ENCODE measurements around the gene CLEC1B. TPM values are rescaled to one million over a fixed set of nuclear protein-coding genes. Genes with fewer than 3 reads are reported as not detected.
"Not testable (repeated sequence)": the region's sequence is repeated elsewhere in the genome, so short reads cannot be mapped to it uniquely, and the experiment has no call there.

The CLEC1B gene
- total and polyA plus RNA-seq, 2 of the 4 experiments (the other 2 are of a cell fraction) = not detected

GRCh38 chr12:9974731-9975130, 24.2 kb downstream of the CLEC1B start:
- in situ Hi-C loops (cut with MboI; ENCODE audit: low sequenced_read_pairs); H4K8ac ChIP-seq (ENCODE audit: low read depth in 2 of 2, low read length in 2 of 2); H3K23ac ChIP-seq (ENCODE audit: low read depth, low read length); H2BK15ac ChIP-seq (ENCODE audit: low read depth, low read length); H3K9me1 ChIP-seq (ENCODE audit: insufficient read depth, low read length); H3K36me3 ChIP-seq (ENCODE audit: control insufficient read depth, insufficient read depth, low read length); H4K5ac ChIP-seq (ENCODE audit: low read depth, low read length); DNase-seq; BruUV-seq (replicated peaks); H3K18ac ChIP-seq (ENCODE audit: low read depth, low read length); H3K14ac ChIP-seq (replicated peaks; ENCODE audit: low read depth, low read length); H3K4me1 ChIP-seq (ENCODE audit: control insufficient read depth, insufficient read depth, low read length); dilution Hi-C loops (cut with HindIII; ENCODE audit: low sequenced_read_pairs, unreplicated experiment); H3K79me1 ChIP-seq (ENCODE audit: low read depth in 1 of 2, low read length in 2 of 2); H3K4me3 ChIP-seq (ENCODE audit: insufficient read depth, low read depth, low read length); H3K56ac ChIP-seq (ENCODE audit: extremely low read depth, insufficient read depth, low read length); H3K27me3 ChIP-seq (ENCODE audit: control insufficient read depth, insufficient read depth, low read length); CTCF ChIA-PET; intact Hi-C loops (cut with micrococcal nuclease); POLR2A ChIA-PET (ENCODE audit: unreplicated experiment); H3K4me2 ChIP-seq (ENCODE audit: low read depth, low read length); ATAC-seq (ENCODE audit: low read depth); H2AK5ac ChIP-seq (ENCODE audit: low read depth, low read length); H3K27ac ChIP-seq (ENCODE audit: insufficient read depth, low read length); H3K9me3 ChIP-seq (ENCODE audit: control insufficient read depth, insufficient read depth, low read length); H2AFZ ChIP-seq (replicated peaks; ENCODE audit: low read length, poor library complexity); H2BK20ac ChIP-seq (ENCODE audit: low read depth, low read length); H4K91ac ChIP-seq (ENCODE audit: insufficient read depth, low read depth, low read length); H2BK120ac ChIP-seq (ENCODE audit: low read depth, low read length); H3K9ac ChIP-seq (ENCODE audit: low read depth, low read length); H2BK5ac ChIP-seq (ENCODE audit: low read depth, low read length, poor library complexity, severe bottlenecking); H2AK9ac ChIP-seq (replicated peaks; ENCODE audit: low read depth, low read length, poor library complexity); H4K20me1 ChIP-seq (ENCODE audit: insufficient read depth, low read length); H3K4ac ChIP-seq (ENCODE audit: low read depth, low read length): not testable (repeated sequence)
- no CpG with 5 or more reads among the region's 2 CpGs for WGBS, 2 experiments (ENCODE audit: extremely low coverage in 2 of 2, insufficient read length in 1 of 2)
